ENCODE results near the gene DNPEP.

Gene DNPEP

GRCh38 chr2:219414857-219415256 is 27.1 kb upstream of the DNPEP start:
- no peak for ATAC-seq
- no peak for TF ChIP-seq ZC3H10 (CRISPR knock-in tag; IDR thresholded peaks at IDR 0.05)
- TF ChIP-seq TOX (CRISPR knock-in tag; IDR thresholded peaks at IDR 0.05; ENCODE audit: borderline replicate concordance): no peak
- TF ChIP-seq ISL1 (CRISPR knock-in tag; IDR thresholded peaks at IDR 0.05): no peak
- no peak for TF ChIP-seq ZNF70 (CRISPR knock-in tag; IDR thresholded peaks at IDR 0.05)
- TF ChIP-seq TCF4 (CRISPR knock-in tag; IDR thresholded peaks at IDR 0.05; ENCODE audit: borderline replicate concordance): no peak
- no peak for TF ChIP-seq RARB (CRISPR knock-in tag; IDR thresholded peaks at IDR 0.05)
- no peak for TF ChIP-seq CREB5 (CRISPR knock-in tag; IDR thresholded peaks at IDR 0.05; ENCODE audit: low read depth)
- TF ChIP-seq PATZ1 (CRISPR knock-in tag; IDR thresholded peaks at IDR 0.05; ENCODE audit: borderline replicate concordance): no peak
- no peak for TF ChIP-seq ZFP30 (CRISPR knock-in tag; IDR thresholded peaks at IDR 0.05)

GRCh38 chr2:219410390-219410789 is 22.7 kb upstream of the DNPEP start:
- TF ChIP-seq CREB5 (CRISPR knock-in tag; IDR thresholded peaks at IDR 0.05; ENCODE audit: low read depth): no peak
- TF ChIP-seq ISL1 (CRISPR knock-in tag; IDR thresholded peaks at IDR 0.05): no peak
- no peak for TF ChIP-seq GLIS3 (CRISPR knock-in tag; IDR thresholded peaks at IDR 0.05)
- no peak for TF ChIP-seq ZFP30 (CRISPR knock-in tag; IDR thresholded peaks at IDR 0.05)
- no peak for TF ChIP-seq ZNF565 (CRISPR knock-in tag; conservative IDR thresholded peaks at IDR 0.05; ENCODE audit: low read depth)
- TF ChIP-seq OSR1 (CRISPR knock-in tag; IDR thresholded peaks at IDR 0.05): no peak
- no peak for TF ChIP-seq ZNF8 (CRISPR knock-in tag; IDR thresholded peaks at IDR 0.05)
- TF ChIP-seq CSDC2 (CRISPR knock-in tag; IDR thresholded peaks at IDR 0.05): no peak
- TF ChIP-seq SNAI2 (CRISPR knock-in tag; IDR thresholded peaks at IDR 0.05): no peak
- no peak for TF ChIP-seq POU6F1 (CRISPR knock-in tag; IDR thresholded peaks at IDR 0.05; ENCODE audit: borderline replicate concordance, low read depth)
- no peak for TF ChIP-seq ZC3H10 (CRISPR knock-in tag; IDR thresholded peaks at IDR 0.05)
- TF ChIP-seq TSHZ2 (CRISPR knock-in tag; IDR thresholded peaks at IDR 0.05): no peak
- ATAC-seq: no peak

- TF ChIP-seq TSHZ2 (CRISPR knock-in tag; IDR thresholded peaks at IDR 0.05): no peak
- no peak for ATAC-seq
Measured at GRCh38 chr2:219409619-219410018, 21.9 kb upstream of the DNPEP start.

Data from SK-N-SH treated with all-trans-retinoic acid at 6 μM for 48 hours (cell line).